HL-60/S4 treated with phorbol 12-myristate 13-acetate at 8.2 ng/mL for 4 days and 3 days (cell line): Measurements from ENCODE around the gene ANTXR1.

ENCODE experiments used
- in situ Hi-C: fragments of 300-500 bp; cut with MboI; formaldehyde crosslinking; loops from 2 replicates; pipeline ENCODE4 v1.15.0; 2022; ENCODE audit warnings: low sequenced_read_pairs

ANTXR1 gene

DNA sequence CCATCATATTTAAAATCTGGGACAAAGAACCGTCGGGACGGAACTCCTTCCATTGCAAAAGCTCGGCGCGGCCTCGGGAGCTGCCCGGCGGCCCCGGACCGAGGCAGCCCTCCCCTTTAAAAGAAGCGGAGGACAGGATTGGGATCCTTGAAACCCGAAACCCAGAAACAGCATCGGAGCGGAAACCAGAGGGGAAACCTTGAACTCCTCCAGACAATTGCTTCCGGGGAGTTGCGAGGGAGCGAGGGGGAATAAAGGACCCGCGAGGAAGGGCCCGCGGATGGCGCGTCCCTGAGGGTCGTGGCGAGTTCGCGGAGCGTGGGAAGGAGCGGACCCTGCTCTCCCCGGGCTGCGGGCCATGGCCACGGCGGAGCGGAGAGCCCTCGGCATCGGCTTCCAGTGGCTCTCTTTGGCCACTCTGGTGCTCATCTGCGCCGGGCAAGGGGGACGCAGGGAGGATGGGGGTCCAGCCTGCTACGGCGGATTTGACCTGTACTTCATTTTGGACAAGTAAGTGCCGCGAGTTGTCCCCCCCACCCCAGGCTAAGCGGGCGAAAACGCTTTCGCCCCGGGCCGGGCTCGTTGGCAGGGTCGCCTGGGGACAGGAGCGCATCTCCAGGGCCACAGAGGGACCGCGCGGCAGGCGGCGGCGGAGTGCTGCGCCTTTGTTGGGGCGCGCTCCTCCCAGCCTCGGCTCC is at the start of gene ANTXR1:
TSS of gene ANTXR1 (plus strand) at position 38 of the 698 bp plus-strand sequence. CDS start at position 359, 321 bp downstream.
- in situ Hi-C loops = no loop called here

DNA sequence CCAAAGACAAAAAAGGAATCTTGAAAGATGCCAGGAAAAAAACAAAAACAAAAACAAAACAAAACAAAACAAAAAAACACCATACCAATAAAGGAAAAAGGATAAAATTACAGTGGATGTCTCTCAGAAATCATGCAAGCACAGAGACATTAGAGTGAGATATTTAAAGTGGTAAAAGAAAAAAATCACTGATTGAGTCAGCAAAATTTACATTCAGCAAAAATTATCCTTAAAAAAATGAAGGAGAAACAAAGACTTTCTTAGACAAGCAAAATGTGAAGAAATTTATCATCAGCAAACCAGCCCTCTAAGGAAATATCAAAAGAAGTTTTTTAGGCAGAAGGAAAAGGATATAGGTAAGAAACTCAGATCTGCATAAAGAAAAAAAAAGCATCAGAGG is 48.7 kb upstream of the ANTXR1 start:
- in situ Hi-C loops = no loop called here

DNA sequence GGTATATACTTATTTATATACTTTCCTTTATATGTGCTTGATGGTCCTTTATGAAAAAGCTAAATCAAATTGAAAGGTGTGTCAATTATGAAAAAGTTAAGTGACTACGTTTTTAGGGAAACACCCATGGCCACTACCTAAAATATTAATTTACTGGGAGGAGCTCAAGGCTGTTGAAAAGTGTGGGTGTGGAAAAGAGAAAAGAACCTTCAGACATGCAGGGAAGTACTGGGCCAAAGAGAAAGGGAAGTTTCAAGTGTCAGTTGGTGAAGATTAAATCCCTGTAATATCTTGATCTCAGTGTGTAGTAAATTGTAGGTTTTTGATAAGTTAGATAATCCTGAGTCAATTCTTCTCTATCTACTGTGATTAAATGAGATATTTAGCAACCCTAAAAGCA is 44.8 kb upstream of the ANTXR1 start:
- in situ Hi-C loops = no loop called here

DNA sequence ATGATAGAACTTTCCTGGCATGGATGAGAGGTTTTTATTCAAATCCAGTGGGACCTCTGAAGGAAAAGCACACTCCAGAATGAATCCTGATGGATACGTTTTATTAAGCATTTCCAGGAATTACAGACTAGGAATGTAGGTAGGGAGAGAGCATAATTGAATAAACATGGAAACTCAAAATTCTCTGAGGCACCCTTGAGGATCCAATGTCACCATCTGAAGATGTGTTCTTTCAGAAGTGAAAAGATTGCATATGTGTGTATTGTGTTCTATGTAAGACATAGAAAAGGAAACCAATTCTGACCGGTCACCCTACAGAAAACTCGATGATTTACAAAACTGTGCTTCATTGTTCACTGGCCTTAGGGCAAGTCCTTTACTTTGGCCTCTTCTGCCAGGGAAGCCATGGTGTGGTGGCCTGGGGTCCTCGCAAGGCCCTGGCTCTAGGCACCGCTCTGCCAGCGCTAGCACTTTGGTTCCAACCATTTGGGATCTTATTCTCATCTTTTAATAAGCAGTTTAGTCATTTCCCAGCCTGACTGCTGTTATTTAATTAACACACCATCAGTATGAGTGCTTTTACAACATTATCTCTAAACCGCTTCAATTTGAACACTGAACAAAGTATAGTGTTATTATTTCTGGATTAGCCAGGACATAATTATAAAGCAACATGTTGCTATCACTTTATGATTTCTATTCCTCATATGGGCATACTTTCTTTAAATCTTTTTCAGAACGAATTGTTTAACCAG is 43.1 kb upstream of the ANTXR1 start:
- in situ Hi-C loops = no loop called here

DNA sequence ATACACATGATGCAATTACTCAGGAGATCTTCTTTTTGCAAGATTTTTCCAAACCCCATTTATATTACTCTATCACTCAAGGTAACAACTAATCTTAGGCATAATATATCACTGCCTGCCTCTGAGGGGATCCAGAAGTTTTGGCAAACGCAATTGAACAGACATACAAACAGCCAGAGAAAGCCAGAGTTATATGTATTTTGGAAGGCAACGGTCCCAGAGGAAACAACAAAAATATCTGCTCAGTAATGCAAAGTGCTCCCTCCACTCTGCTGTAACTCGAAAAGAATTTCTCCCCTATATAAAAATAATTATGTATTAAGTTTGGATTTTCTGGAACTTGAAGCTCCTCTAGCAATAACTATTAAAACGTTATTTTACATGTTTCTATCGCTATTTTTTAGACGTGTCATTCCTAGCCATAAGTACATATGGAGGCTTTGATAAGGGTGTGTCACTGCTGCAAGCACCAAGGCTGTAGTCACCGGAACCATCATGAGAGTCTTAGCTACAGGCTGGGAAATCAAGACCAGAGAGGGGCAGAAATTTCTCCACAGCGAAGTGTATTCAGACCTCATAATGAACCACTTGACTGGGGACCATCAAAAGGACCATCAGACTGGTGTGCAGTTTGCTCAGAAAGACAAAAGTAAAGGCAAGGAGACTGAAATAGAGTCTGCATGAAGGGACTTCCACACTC is 42.3 kb upstream of the ANTXR1 start:
- in situ Hi-C loops = no loop called here

DNA sequence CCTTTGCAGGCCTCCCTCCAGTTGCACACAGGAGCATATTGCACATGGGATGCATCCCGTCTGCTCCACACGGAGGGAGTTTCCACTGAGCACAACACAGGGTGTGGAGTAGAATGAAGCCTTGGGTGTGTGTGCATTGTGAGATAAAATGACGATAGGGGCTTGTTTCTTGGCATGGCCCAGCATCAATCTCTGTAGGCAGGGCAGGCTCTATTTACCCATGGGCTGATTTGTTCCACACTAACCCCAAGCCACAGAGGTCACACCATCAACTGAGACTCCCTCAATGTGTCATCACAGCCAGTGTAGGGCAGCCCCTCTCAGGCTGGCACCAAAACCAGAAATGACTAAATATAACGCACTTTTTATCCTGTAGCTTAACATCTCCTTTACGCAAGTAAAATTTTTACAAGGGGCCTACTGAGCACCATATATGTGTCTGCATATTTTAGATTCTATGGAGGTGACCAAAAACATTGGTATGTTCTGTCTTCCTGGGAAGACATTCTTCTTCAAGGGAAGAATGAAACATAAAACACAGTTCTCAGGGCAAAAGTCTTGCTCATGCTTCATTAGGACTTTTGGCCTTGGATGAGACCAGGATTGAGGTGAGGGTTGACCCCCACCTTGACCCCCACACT is 41.3 kb upstream of the ANTXR1 start:
- in situ Hi-C loops = no loop called here

DNA sequence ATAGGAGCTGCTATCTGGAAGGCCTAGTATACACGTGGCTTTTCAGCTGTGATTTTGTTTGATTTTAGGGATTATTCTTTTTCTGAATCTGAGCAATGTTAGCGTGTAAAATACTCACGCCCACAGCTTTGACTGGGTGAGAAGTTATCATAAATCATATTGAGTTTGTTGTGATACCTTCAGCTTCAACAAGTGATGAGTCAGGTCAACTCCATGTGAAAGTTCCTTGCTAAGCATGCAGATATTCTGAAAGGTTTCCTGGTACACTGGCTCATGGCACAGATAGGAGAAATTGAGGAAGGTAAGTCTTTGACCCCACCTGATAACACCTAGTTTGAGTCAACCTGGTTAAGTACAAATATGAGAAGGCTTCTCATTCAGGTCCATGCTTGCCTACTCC is 38.7 kb upstream of the ANTXR1 start, which contains the start of gene GKN1:
TSS of gene GKN1 (plus strand) at position 386 of the 400 bp plus-strand sequence. CDS start 42 bp downstream, outside the sequence.
- in situ Hi-C loops = no loop called here

DNA sequence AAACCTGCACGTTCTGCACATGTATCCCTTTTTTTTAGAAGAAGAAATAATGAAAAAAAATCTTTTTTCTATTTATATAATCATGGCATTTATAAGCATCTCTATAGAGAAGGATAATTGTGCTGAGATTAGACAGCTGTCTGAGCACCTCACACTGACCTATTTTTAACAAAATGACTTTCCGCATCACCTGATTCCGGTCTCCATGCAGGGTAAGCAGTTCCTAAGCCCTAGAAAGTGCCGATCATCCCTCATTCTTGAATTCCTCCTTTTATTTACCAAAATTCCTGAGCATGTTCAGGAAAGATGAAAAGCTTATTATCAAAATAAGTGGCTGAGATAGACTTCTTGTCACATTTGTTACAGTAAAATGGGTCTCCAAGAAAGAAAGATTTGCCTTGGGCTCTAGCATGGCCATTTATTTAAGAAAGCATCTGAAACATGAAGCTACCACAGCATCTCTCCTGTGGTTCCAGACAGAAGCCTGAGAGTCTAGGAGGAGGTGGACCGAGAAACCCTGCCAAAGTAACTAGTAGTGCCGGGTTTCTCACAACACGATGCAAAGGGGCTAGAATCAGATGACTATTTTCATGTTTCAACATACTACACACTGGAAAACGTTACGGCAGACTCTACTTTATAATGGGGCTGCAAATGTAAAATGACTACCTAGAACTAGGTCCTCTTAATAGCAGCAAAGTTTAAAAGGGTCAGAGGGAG is 37.9 kb upstream of the ANTXR1 start:
- in situ Hi-C loops = no loop called here

DNA sequence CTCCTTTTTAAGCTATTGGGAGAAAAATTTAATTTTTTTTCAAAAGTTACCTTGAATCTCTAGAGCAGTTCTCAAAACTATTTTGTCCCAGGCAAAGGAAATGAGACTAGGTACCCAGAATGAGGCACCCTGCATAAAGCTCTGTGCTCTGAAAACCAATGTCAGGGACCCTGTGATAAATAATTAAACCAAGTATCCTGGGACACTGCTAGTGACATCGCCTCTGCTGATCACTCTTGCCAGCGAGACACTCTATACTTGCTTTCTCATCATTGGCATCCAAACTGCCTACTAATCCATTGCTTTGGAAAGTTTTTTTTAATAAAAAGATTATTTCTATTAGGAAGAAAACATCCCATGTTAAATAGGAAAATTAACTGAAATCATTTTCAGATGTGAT is 37.1 kb upstream of the ANTXR1 start:
- in situ Hi-C loops = no loop called here

DNA sequence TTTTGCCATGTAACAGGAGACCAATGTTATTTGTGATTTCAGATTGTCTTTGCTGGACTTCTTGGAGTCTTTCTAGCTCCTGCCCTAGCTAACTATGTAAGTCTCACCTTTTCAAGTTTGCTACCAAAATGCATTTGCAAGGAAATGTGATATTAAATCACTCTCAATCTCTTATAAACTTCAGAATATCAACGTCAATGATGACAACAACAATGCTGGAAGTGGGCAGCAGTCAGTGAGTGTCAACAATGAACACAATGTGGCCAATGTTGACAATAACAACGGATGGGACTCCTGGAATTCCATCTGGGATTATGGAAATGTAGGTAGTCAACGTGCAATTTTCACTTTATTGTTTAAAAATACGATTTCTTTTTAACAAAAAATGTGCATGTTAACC is 35.5 kb upstream of the ANTXR1 start:
- in situ Hi-C loops = no loop called here

DNA sequence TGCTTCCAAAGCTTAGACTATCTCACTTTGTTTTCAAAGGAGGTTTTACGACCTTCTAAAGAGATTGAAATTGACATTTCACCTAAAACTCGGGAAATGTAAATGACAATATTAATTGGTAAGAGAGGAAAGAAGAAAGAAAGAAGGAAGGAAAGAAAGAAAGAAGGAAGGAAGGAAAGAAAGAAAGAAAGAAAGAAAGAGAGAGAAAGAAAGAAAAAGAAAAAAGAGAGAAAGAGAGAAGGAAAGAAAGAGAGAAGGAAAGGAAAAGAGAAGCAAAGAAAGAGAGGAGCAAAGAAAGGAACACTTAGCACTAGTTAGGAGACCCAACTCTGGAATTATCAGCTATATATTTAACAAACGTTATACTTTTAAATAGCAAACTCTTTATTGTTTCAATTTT is 34.9 kb upstream of the ANTXR1 start:
- in situ Hi-C loops = no loop called here

DNA sequence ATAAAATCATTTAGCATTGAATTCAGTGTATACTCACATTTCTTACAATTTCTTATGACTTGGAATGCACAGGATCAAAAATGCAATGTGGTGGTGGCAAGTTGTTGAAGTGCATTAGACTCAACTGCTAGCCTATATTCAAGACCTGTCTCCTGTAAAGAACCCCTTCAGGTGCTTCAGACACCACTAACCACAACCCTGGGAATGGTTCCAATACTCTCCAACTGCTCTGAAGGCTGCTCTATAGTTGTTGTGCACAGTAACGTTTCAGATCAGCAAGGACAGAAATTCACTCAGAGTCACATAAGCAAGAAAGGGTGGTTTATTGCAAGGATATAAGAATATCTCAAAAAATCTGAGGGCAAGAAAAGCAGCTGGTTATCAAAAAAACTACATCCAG is 32.0 kb upstream of the ANTXR1 start:
- in situ Hi-C loops = no loop called here

DNA sequence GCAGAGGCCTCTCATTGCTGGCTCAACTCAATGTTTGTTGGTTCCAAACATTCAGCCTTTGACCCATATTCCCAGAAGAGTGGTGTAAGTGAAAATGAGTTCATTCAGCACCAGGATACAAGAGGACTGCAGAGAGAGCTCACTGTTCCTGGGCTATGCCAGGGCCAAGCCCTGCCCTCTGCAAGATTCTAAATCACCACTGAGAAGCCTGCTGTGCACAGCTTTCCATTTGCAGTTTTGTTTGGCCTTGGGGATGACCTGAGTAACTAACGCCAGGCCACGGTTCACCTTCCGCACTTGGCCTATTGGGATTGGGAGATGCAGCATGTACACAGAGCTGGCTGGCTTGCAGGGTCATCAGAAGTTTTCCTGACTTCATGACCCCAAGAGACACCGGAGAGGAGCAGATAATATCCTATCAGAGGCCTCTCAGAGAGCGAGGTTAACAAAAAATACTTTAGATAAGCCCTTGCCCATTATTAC is 25.9 kb upstream of the ANTXR1 start:
- in situ Hi-C loops = no loop called here

DNA sequence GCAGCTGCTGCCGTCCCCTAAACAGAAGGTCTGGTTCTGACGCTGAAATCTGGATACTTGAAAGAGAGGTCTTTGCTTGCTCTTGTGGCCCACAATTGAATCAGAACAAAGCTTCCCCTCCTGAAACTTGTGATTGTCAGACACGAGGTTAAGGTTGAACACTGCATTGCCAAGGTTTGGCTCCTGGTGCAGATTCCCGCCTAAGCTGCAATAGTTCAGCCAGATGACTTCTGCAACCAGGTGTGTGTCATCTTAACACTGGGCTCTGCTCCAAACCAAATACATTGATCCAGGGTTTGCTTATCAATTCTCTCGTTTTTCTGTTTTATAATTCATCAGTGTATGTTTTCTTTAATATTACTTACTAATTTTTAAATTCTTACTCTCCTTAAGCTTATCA is 23.9 kb upstream of the ANTXR1 start:
- in situ Hi-C loops = no loop called here

DNA sequence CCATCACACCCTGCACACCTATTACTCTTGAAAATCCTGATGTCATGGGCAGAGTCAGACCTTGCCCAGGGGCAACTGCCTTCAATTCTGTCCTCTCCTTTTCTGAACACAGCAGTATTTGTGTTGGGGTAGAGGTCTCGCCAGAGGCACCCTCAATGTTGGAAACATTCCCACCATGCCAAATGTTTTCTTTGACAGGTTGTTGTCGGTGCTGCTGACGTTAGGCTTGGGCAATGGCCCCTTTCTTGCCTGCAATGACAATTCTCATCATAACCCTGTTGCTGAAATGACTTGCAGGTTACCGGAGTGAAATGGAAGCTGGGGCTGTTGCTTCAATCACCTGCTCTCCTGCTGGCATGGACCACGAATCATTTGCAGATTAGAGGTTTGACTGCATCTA is 20.6 kb upstream of the ANTXR1 start:
- in situ Hi-C loops = no loop called here

DNA sequence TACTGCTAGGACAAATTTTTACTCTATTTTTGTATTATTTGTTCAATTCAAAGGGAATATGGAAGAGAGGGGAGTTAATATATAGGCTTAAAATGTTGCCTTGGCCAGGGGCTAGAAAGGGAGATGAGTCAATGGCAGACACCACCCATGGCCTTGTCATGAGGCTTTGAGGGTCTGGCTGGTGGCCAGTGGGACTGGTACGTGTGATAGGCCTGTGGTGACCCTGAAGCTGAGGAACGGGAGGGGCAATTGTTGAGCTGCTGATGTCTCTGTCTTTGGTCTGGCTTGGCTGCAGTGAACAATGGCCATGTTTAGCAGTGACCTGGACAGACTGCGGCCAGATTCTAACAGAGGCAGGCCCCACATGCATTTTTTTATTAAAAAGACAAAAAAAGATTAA is 20.0 kb upstream of the ANTXR1 start:
- in situ Hi-C loops = no loop called here

DNA sequence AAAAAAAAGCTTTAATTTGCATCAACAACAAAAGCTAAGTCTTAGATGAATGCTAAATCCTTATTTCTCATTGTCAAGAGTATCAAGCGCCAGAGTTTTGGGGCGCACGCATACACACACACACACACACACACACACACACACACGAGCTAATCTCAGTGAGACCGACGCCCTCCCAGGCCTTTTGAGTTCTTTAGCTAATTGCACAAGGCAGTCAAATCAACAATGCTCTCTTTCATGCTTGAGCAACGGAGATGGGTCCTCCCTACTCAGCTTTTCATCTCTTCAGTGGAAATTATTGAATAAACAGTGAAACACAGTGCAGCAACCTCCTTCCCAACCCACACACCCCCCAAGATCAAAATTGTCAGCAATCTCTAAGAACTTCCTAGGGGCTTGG is 19.3 kb upstream of the ANTXR1 start:
- in situ Hi-C loops = no loop called here

DNA sequence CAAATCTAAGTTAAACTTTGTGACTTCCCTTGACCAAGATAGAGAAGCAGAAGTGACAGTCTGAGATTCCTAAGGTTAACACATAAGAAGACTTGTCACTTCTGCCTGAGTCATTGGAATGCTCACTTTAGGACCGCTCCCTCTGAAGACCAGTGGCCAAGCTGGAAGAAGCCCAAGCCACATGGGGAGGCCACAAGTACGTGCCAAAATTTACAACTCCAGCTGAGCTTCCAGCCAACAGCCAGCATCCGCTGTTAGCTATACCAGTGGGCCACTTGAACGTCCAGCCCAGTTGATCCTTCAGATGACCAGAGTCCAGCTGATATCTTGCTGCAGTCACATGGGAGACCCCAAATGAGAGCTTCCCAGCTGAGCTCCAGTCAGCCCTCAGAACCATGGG is 18.1 kb upstream of the ANTXR1 start:
- in situ Hi-C loops = no loop called here

DNA sequence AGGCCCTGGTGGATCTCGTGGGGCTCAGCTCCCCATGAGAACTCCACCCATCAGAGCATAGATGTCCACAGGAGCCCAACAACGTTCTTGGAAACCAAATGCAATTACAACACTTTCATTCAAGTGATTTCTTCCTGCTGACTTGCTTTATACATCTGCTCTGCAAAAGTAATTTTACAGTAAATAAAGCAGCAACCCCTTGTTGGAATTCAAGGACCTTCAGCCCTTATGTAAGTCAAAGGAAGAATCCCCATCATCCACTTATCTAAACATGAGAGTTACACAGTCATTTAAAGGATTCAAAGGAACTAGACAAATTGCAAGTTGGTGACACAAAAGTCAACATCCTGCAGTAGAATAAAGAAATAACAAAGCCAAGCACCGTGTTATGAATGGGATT is 17.1 kb upstream of the ANTXR1 start:
- in situ Hi-C loops = no loop called here

DNA sequence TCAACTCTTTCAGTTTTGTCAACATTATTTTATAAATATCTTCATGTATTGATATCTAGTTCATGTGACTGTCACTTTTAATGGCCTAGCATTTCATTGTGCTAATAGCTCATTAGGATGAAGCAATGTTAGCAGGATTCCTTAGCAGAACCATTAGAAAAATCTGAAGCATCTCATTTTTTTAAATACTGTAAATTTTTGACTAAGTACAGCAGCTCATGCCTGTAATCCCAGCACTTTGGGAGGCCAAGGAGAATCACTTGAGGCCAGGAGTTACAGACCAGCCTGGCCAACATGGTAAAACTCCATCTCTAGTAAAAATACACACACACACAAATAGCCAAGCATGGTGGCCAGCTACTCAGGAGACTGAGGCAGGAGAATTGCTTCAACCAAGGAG is 15.6 kb upstream of the ANTXR1 start:
- in situ Hi-C loops = no loop called here

DNA sequence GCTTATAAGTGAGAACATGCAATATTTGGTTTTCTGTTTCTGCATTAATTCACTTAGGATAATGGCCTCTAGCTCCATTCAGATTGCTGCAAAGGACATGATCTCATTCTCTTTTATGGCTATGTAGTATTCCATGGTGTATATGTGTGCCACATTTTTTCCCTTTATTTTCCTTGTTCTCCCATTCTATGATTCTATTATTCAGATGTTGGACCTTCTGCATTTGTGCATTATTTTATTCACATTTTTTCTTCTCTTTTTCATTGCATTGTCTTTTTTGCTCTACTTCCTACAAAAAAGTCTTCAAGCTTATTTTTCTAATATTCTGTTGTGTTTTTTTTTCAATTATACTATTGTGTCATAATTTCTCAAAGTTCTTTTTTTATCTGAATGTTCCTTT is 11.1 kb upstream of the ANTXR1 start:
- in situ Hi-C loops = no loop called here
